HFF-Myc (cell line): ENCODE results near the gene SOX13.

Source experiments
- DNase-seq: peaks from one replicate; pipeline ENCODE4 v3.0.0-alpha.2; 2011; ENCODE audit warnings: low read depth; ENCODE audit errors: extremely low read depth
- H3K4me3 ChIP-seq: replicated peaks from 2 replicates; pipeline ENCODE4 v1.5.1; 2011; ENCODE audit warnings: low read depth, mild to moderate bottlenecking, control low read depth, low read length
- CTCF ChIP-seq: IDR thresholded peaks from 2 replicates; pipeline ENCODE4 v1.5.1; 2012; ENCODE audit warnings: mild to moderate bottlenecking, low read depth, low read length, control low read depth; ENCODE audit errors: missing control alignments

The SOX13 gene

GRCh38 chr1:204079608-204079999 is 6.7 kb downstream of the SOX13 start:
- TF ChIP-seq CTCF, result no peak
- no peak overlapping the region for H3K4me3 ChIP-seq
- no peak for DNase-seq

GRCh38 chr1:204080163-204080903 is 7.4 kb downstream of the SOX13 start:
- peak; percentile 53 for DNase-seq
- H3K4me3 ChIP-seq, result no peak overlapping the region
- no peak for TF ChIP-seq CTCF

- DNase-seq, result no peak
- no peak overlapping the region for H3K4me3 ChIP-seq
Measured at GRCh38 chr1:204081164-204081790, 8.4 kb downstream of the SOX13 start.

GRCh38 chr1:204081791-204082513 is 9.0 kb downstream of the SOX13 start:
- H3K4me3 ChIP-seq, result no peak overlapping the region
- TF ChIP-seq CTCF, result no peak
- DNase-seq, result no peak

More at GRCh38 chr1:204081164-204081790, 8.4 kb downstream of the SOX13 start:
- TF ChIP-seq CTCF, result no peak

GRCh38 chr1:204083491-204083890 is 10.6 kb downstream of the SOX13 start:
- no peak for TF ChIP-seq CTCF
- H3K4me3 ChIP-seq, result no peak overlapping the region
- DNase-seq, result no peak

- H3K4me3 ChIP-seq, result no peak overlapping the region
- DNase-seq, result no peak
- TF ChIP-seq CTCF, result no peak
Measured at GRCh38 chr1:204084247-204084772, 11.4 kb downstream of the SOX13 start.
